Cardiac fibroblast (primary cell): ENCODE data around the gene MTUS2.
"Not testable (repeated sequence)": the region's sequence is repeated elsewhere in the genome, so short reads cannot be mapped to it uniquely, and the experiment has no call there.

Experiments used
- DNase-seq, 2 donors: peaks; one replicate each; pipeline versions ENCODE4 v3.0.0 to v3.0.0-alpha.2; 2010; ENCODE audit warnings: low read depth in 2 of 2
- H3K4me3 ChIP-seq, 2 donors: replicated peaks in 1 of 2; 1 replicate in 1 of 2; 2 replicates in 1 of 2; pipeline ENCODE4 v1.5.1; 2011; ENCODE audit warnings: low read depth in 2 of 2, low read length in 2 of 2, mild to moderate bottlenecking in 2 of 2, moderate library complexity in 1 of 2
- TF ChIP-seq, protein P1 (sequence below): IDR thresholded peaks from one replicate; pipeline ENCODE4 v1.5.1; 2011; ENCODE audit warnings: low read depth, mild to moderate bottlenecking, low read length, inconsistent platforms

Gene MTUS2

DNA sequence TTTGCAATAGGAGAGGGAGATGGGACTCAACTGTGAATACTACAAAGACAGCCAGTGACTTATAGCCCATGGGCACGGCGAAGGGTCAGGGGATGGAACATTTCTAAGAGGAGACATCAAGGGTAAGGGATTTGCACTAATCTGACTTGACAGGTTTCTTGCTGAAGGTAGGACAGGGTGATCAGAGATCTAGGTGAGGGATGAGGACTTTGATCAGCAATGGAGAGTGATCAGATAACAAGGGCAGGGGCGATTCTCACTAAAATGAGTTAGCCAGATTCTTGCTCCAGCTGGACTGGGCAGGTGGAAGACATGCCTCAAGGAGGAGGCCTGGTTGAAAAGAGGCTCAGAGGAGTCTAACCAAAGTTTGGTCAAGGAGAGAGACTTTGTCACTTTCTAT, 566.1 kb downstream of the MTUS2 start:
- H3K4me3 ChIP-seq, result no peak overlapping the region
- TF ChIP-seq, protein P1, sequence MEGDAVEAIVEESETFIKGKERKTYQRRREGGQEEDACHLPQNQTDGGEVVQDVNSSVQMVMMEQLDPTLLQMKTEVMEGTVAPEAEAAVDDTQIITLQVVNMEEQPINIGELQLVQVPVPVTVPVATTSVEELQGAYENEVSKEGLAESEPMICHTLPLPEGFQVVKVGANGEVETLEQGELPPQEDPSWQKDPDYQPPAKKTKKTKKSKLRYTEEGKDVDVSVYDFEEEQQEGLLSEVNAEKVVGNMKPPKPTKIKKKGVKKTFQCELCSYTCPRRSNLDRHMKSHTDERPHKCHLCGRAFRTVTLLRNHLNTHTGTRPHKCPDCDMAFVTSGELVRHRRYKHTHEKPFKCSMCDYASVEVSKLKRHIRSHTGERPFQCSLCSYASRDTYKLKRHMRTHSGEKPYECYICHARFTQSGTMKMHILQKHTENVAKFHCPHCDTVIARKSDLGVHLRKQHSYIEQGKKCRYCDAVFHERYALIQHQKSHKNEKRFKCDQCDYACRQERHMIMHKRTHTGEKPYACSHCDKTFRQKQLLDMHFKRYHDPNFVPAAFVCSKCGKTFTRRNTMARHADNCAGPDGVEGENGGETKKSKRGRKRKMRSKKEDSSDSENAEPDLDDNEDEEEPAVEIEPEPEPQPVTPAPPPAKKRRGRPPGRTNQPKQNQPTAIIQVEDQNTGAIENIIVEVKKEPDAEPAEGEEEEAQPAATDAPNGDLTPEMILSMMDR, result no peak
- DNase-seq, result no peak

DNA sequence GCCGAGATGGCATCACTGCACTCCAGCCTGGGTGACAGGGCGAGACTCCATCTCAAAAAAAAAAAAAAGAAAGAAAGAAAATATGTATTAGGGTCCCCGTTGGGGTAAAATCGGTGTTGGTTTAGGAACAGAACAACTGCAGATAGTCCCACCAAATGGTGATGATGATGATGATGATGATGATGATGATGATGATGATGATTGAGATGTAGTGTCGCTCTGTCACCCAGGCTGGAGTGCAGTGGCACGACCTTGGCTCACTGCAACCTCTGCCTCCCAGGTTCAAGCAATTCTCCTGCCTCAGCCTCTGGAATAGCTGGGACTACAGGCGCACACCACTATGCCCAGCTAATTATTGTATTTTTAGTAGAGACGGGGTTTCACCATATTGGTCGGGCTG, 570.5 kb downstream of the MTUS2 start:
- not testable (repeated sequence) for H3K4me3 ChIP-seq, DNase-seq

DNA sequence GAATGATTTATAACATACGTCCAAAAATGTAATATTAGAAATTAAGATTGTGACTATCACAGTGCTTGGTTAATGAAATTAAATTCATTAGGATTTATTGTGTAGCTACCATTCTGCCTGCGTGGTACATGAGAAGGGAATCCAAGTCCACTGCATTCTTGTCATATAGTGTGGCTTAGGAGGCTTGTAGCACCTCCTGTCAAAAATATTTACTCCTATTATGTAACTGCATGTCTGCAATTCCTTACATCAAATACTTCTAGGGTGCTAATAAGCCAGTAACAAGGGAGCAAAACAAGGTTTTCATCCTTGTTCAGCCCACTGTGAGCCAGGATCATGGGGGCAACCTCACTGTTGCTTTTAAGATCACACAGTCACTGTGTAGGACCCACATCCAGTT, 576.3 kb downstream of the MTUS2 start:
- DNase-seq, result no peak
- H3K4me3 ChIP-seq, result no peak overlapping the region
- TF ChIP-seq, protein P1, result no peak

DNA sequence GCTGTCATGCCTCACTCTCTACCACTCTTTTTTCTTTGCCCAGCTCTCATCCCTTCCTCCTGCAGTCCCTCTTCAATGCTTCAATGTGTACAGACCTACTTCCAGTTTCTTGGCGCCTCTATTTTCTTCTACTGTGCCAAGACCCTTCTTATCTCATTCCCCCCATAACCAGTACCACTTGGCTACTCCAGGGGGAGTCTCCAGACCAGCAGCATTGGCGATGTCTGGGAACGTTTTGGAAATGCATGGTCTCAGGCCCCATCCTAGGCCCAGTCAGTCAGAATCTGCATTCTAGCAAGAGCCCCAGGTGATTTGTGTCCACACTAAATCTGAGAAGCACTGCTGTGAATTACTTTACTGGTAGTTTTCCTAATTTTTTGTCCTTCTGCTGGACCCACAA, 577.1 kb downstream of the MTUS2 start:
- no peak overlapping the region for H3K4me3 ChIP-seq
- DNase-seq, result no peak
- TF ChIP-seq, protein P1, result peak; percentile 10

DNA sequence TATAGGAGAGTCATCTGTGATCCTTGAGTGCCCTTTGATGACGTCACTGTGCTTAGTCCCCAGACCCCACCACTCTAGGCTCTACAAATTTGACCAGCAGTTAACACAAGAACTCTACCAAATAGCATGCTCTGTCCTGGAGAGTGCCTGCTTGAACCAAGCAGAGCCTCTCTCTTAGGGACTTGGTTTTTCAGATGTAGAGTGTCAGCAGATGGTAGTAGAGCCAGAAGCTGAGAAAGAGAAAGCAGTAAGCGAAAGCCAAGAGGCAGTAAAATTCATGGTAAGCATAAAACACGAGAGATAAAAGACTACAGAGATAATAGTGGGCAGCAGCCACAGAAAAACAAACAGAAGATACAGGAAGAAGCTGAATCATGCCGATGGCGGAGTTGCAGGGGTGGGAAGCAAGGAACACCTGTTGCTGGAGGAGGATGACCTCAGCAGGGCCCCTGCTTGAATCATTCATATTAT, 582.1 kb downstream of the MTUS2 start:
- H3K4me3 ChIP-seq, result no peak overlapping the region
- DNase-seq, result peak; percentile 1 to 9
- TF ChIP-seq, protein P1, result no peak

DNA sequence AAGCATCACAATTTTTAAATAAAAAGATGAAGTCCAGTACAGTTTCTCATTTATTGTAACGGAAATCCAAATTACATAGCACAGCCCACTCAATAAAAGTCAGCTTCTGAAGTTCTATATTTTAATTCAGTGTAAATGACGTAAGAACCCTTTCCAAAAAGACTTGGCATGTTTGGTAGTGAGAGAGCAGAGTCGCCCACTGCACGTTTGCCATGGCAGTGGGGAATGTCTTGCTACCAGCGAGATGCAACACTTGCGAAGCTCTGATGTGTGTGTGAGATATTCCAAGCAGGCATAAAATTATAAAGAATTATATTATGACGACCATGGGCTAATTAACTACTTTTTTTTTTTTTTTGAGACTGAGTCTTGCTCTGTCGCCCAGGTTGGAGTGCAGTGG, 585.3 kb downstream of the MTUS2 start:
- TF ChIP-seq, protein P1, result no peak
- no peak overlapping the region for H3K4me3 ChIP-seq
- DNase-seq, result no peak

DNA sequence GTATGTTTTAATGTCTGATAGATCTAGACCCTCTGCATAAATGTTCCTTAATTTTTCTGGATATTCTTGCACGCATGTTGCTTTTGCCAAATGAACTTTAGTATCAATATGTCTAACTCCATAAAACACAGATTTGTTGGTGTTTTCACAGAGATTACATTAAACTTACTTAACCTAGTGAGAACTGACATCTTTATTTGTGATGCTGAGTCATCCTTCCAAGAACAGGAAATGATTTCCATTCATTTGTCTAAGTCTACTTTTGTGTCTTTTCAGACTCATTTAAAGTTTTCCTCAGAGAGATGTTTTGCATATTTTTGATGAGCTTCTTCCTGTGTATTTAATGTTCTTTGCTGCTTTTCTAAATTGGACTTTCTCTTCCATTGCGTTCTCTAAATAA, 591.3 kb downstream of the MTUS2 start:
- no peak overlapping the region for H3K4me3 ChIP-seq
- peak in 1 of 2 donors; percentile 55 for DNase-seq
- TF ChIP-seq, protein P1, result no peak
